ENCODE results near the gene DSG2.

Gene DSG2

DNA sequence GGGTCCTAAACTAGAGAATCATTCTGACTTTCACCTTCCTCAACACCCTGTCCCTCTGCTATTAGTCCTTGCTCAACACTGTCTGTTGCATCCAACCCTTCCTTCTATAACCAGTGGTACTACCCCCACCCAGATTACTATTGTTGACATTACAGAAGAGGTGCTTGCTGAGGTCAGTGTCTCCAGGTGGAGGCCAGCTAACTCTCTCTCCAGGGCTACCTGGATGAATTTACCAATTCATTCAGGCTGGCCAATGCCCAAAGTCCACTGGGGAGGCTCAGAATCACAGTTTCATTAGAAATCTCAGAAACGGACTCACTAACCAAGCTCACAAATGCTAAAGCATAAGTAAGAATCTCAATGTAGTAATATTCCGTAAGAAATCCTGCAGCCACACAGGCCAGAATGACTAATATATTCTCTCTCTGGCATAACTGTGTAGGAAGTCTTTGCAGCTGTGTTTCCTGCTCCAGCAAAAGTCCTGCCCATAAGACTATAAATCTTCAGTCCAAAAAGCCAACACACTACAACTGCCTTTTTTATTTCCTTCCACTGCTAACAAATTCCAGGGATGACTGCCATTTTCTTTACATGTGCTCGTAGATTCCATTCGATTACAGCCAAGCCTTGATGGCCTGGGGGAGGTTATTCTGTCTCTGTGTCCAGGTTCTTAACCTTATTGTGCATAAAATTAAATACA, 83.7 kb downstream of the DSG2 start:
- no peak overlapping the region for H3K4me3 ChIP-seq (ENCODE audit: low read depth, low read length)
- DNase-seq (ENCODE audit: low read depth) = peak; percentile 54

DNA sequence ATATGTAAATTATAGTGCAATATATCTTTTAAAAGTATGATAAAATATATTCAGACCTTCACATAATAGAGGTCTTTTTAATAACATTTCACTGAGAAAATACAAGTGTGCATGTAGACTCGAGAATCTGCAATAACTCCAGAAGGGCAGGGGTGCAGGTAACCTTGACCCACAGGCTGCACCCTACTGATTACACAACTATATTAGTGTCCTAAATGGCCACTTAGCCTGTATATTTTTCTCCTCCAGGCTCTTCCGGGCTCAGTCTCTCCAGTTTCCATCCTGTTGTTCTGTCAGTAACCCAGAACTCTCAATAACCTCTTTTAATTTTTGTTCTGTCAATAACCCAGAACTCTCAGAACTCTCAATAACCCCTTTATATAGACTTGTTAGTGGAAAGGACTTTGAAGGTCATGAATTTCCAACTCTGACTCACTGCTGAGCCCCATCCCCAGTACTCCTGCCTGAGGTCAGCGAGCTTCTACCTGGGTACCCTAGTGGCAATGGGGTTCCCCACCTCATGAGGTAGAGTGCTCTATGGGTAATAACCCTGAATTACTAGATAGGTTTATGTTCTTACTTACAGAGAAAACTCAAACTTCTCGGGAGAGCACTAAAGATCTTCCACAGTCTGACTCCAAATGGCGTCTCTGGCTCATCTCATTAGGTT, 85.3 kb downstream of the DSG2 start:
- DNase-seq (ENCODE audit: low read depth) = no peak
- no peak overlapping the region for H3K4me3 ChIP-seq (ENCODE audit: low read depth, low read length)

DNA sequence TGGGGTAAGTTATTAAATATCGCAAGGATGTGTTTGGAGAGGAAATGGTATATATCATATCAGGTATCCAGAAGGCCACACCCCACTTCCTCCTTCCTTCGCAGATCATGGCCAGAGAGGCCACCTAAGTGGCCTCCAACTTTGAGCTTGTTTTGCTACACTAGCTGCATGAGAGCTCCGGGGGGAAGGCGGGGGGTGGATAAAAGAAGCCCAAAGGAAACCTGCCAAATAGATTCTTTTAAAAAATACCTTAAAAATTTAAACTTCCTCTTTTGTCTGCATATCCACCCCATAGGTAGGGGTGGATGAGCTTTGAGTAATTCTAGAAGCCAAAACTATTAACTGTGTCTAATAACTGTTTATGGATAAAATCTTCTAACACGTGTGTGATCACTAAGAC, 88.0 kb downstream of the DSG2 start:
- no peak overlapping the region for H3K4me3 ChIP-seq (ENCODE audit: low read depth, low read length)
- no peak for DNase-seq (ENCODE audit: low read depth)

DNA sequence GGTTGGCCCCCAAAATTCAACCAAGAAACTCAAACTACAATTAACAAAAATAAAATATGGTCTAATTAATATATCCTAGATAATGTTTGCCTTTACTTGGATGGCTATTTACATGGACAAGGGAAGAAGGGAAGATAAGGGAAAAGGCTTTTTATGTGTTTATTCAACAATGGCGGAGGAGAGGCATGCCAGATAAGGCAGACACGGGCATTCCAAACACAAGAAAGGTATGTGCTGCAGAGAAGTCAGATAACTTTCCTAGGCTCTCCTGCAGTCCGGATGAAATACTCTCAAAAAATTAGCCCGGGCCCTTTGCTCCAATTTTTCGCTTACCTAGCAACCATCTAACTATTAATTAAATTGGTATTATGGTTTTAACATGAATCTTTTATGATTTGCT, 88.6 kb downstream of the DSG2 start:
- H3K4me3 ChIP-seq (ENCODE audit: low read depth, low read length) = no peak overlapping the region
- no peak for DNase-seq (ENCODE audit: low read depth)

DNA sequence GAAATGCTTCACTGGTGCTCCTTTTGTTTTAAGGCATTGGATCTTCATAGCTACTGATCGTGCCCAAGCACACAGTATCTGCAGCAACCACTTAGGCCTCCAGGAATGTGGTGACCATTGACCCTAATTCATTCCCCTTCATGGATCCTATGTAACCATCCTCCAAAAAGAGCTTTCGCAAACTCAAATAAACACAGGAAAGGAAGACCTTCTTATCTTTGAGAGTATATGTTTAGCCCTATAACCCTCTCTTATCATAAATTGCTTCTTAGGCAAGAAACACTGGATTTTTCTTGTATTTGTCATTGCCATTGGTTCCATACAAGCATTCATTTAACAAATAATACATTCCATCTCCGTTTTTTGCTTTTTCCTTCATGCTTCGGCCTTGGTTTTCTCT, 89.6 kb downstream of the DSG2 start:
- no peak for DNase-seq (ENCODE audit: low read depth)
- H3K4me3 ChIP-seq (ENCODE audit: low read depth, low read length) = no peak overlapping the region

DNA sequence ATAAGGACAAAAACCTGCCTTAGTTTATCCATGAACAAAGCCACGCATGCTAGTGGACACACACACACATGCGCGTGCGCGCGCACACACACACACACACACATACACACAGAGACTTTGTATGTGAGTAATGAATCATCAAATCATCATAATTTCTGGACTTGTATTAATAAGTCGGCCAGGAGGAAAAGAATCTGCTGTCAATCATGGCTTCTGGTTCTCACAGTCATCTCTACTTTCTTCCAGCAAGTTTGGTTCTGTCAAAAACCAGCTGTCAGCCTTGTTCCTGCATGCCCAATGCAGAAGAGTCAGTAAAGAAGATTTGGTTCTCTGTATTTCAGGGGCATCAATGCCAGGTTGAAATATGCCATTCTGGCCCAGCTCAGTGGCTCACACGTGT, 92.6 kb downstream of the DSG2 start:
- DNase-seq (ENCODE audit: low read depth) = no peak
- no peak overlapping the region for H3K4me3 ChIP-seq (ENCODE audit: low read depth, low read length)

DNA sequence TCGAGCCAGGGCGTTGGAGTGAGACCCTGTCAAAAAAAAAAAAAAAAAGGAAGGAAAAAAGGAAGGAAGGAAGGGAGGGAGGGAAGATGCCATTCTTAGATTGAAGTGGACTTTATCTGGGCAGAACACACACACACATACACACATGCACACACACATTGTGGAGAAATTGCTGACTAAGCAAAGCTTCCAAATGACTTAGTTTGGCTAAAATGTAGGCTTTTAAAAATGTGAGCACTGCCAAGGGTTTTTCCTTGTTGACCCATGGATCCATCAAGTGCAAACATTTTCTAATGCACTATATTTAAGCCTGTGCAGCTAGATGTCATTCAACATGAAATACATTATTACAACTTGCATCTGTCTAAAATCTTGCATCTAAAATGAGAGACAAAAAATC, 93.1 kb downstream of the DSG2 start:
- H3K4me3 ChIP-seq (ENCODE audit: low read depth, low read length) = no peak overlapping the region
- no peak for DNase-seq (ENCODE audit: low read depth)

DNA sequence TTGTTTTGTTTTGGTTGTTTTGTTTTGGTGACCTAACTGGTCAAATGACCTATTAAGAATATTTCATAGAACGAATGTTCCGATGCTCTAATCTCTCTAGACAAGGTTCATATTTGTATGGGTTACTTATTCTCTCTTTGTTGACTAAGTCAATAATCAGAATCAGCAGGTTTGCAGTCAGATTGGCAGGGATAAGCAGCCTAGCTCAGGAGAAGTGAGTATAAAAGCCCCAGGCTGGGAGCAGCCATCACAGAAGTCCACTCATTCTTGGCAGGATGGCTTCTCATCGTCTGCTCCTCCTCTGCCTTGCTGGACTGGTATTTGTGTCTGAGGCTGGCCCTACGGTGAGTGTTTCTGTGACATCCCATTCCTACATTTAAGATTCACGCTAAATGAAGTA, 93.7 kb downstream of the DSG2 start, which contains the start of gene TTR:
Gene TTR (plus strand): TSS at position 250 of the 400 bp plus-strand sequence. CDS start 26 bp downstream, at position 276.
- DNase-seq (ENCODE audit: low read depth) = no peak
- H3K4me3 ChIP-seq (ENCODE audit: low read depth, low read length) = no peak within 1 kb of the TSS

DNA sequence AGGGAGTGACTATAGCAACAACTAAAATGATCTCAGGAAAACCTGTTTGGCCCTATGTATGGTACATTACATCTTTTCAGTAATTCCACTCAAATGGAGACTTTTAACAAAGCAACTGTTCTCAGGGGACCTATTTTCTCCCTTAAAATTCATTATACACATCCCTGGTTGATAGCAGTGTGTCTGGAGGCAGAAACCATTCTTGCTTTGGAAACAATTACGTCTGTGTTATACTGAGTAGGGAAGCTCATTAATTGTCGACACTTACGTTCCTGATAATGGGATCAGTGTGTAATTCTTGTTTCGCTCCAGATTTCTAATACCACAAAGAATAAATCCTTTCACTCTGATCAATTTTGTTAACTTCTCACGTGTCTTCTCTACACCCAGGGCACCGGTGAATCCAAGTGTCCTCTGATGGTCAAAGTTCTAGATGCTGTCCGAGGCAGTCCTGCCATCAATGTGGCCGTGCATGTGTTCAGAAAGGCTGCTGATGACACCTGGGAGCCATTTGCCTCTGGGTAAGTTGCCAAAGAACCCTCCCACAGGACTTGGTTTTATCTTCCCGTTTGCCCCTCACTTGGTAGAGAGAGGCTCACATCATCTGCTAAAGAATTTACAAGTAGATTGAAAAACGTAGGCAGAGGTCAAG, 94.7 kb downstream of the DSG2 start:
- DNase-seq (ENCODE audit: low read depth) = no peak
- no peak overlapping the region for H3K4me3 ChIP-seq (ENCODE audit: low read depth, low read length)

DNA sequence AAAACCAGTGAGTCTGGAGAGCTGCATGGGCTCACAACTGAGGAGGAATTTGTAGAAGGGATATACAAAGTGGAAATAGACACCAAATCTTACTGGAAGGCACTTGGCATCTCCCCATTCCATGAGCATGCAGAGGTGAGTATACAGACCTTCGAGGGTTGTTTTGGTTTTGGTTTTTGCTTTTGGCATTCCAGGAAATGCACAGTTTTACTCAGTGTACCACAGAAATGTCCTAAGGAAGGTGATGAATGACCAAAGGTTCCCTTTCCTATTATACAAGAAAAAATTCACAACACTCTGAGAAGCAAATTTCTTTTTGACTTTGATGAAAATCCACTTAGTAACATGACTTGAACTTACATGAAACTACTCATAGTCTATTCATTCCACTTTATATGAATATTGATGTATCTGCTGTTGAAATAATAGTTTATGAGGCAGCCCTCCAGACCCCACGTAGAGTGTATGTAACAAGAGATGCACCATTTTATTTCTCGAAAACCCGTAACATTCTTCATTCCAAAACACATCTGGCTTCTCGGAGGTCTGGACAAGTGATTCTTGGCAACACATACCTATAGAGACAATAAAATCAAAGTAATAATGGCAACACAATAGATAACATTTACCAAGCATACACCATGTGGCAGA, 97.3 kb downstream of the DSG2 start:
- no peak overlapping the region for H3K4me3 ChIP-seq (ENCODE audit: low read depth, low read length)
- DNase-seq (ENCODE audit: low read depth) = no peak

DNA sequence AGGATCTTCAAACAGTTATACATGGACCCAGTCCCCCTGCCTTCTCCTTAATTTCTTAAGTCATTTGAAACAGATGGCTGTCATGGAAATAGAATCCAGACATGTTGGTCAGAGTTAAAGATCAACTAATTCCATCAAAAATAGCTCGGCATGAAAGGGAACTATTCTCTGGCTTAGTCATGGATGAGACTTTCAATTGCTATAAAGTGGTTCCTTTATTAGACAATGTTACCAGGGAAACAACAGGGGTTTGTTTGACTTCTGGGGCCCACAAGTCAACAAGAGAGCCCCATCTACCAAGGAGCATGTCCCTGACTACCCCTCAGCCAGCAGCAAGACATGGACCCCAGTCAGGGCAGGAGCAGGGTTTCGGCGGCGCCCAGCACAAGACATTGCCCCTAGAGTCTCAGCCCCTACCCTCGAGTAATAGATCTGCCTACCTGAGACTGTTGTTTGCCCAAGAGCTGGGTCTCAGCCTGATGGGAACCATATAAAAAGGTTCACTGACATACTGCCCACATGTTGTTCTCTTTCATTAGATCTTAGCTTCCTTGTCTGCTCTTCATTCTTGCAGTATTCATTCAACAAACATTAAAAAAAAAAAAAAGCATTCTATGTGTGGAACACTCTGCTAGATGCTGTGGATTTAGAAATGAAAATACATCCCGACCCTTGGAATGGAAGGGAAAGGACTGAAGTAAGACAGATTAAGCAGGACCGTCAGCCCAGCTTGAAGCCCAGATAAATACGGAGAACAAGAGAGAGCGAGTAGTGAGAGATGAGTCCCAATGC, 98.3 kb downstream of the DSG2 start:
- no peak for DNase-seq (ENCODE audit: low read depth)
- H3K4me3 ChIP-seq (ENCODE audit: low read depth, low read length) = no peak overlapping the region

DNA sequence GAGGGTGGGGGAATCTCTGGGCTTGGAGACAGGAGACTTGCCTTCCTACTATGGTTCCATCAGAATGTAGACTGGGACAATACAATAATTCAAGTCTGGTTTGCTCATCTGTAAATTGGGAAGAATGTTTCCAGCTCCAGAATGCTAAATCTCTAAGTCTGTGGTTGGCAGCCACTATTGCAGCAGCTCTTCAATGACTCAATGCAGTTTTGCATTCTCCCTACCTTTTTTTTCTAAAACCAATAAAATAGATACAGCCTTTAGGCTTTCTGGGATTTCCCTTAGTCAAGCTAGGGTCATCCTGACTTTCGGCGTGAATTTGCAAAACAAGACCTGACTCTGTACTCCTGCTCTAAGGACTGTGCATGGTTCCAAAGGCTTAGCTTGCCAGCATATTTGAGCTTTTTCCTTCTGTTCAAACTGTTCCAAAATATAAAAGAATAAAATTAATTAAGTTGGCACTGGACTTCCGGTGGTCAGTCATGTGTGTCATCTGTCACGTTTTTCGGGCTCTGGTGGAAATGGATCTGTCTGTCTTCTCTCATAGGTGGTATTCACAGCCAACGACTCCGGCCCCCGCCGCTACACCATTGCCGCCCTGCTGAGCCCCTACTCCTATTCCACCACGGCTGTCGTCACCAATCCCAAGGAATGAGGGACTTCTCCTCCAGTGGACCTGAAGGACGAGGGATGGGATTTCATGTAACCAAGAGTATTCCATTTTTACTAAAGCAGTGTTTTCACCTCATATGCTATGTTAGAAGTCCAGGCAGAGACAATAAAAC, 100.2 kb downstream of the DSG2 start:
- no peak overlapping the region for H3K4me3 ChIP-seq (ENCODE audit: low read depth, low read length)
- DNase-seq (ENCODE audit: low read depth) = no peak
